ENCODE data around the gene OST4.

GRCh38 chr2:27049422-27050280 lies 21.8 kb downstream of the OST4 start:
- TF ChIP-seq EP300 (IDR thresholded peaks at IDR 0.05; ENCODE audit: borderline replicate concordance) (no peak), RAD21 (IDR thresholded peaks at IDR 0.05; ENCODE audit: low read depth) (no peak), FOXM1 (IDR thresholded peaks at IDR 0.05; ENCODE audit: borderline replicate concordance, low read depth) (no peak), TAF1 (IDR thresholded peaks at IDR 0.05; ENCODE audit: low read depth) (no peak), CEBPB (IDR thresholded peaks at IDR 0.05) (no peak), MAX (IDR thresholded peaks at IDR 0.05) (0 out of 2 replicates have a peak, but pooled peaks have one; percentile 4), REST (IDR thresholded peaks at IDR 0.05; ENCODE audit: low read depth) (no peak), TCF12 (IDR thresholded peaks at IDR 0.05; ENCODE audit: low read depth) (no peak), NFIC (IDR thresholded peaks at IDR 0.05) (no peak), CREB1 (IDR thresholded peaks at IDR 0.05; ENCODE audit: low read depth) (no peak), EGR1 (IDR thresholded peaks at IDR 0.05) (no peak), USF1 (IDR thresholded peaks at IDR 0.05) (0 out of 2 replicates have a peak, but pooled peaks have one; percentile 20)
